D341Med (cell line): ENCODE measurements around the gene RNU4-1.
"Not testable (repeated sequence)": the region's sequence is repeated elsewhere in the genome, so short reads cannot be mapped to it uniquely, and the experiment has no call there.

Source experiments
- DNase-seq: peaks from one replicate; pipeline ENCODE4 v3.0.0; 2012; ENCODE audit warnings: low spot score

The RNU4-1 gene

DNA sequence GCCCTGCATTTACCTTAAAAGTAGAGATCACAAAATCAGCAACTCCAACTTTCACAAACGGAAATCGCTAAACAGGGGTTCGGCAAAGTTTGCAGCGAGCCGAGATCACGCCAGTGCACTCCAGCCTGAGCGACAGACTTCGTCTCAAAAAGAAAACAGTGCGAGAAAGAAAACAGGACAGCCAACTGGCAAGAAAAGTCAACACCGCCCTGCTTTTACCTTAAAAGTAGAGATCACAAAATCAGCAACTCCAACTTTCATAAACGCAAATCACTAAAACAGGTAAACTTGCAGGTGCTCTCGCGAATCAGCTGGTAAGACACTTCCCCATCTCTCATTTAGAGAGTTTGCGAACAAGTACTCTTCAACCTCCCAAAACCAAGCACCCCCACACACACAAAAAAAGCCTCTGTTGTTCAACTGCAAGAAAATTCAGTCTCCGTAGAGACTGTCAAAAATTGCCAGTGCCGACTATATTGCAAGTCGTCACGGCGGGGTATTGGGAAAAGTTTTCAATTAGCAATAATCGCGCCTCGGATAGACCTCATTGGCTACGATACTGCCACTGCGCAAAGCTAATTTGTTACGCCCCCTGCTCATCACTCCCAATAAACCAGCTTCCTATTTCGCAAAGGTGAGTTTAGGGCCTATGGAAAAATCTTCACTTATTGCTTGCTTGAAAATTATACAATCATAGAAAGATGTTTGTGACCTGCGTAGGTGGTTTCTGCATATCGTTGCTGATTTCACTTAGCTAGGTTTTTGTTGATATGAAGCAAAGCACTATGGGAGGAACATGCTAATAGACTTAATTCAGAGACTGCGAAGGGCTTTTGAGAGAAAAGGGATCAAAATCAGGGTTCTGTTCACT, at the start of gene RNU4-1:
RNU4-1 (minus strand) TSS at position 577 of the 871 bp plus-strand sequence.
- peak; percentile 61 for DNase-seq

DNA sequence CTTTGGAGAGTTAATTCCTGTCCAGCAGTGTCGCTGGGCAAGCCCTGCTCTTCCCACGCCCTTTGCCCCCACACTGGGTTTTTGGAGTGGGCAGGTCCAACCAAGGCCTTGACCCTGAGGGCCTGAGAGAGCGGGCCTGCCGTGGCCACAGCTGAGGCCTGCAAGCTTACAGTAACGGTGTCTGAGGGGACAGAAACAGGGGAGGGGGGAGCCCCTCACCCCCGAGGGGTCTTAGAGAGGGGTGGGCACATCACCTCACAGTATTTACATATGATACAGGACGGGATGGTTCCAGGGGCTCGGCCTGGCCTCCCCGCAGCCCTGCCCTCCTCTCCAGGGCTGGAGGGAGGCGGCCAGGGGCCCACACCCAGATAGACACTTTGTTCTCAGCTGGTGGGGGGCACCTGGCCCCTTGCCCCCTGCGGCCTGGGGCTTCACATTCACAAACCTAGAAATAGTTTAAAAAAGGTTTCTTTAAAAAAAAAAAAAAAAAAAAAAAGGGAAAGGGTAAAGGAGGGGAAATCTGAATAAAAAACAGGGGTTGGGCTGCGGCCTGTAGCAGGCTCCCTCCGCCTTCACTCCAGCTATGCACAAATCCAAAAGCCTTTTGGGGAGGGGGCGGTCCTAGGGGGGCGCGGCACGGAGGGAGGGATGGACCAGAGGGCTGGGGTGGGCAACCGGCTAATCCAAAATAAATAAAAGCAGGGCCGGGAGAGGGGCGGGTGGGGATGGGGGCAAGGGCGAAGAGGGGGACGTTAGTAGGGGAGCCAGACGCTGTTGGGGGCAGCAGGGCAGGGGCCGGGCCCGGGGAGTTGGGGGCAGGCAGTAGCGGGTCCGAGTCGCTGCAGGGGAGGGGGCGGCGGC, 49.4 kb upstream of the RNU4-1 start:
- no peak for DNase-seq

- no peak for DNase-seq
Observed at GRCh38 chr12:120339256-120339655, 46.2 kb upstream of the RNU4-1 start.

DNA sequence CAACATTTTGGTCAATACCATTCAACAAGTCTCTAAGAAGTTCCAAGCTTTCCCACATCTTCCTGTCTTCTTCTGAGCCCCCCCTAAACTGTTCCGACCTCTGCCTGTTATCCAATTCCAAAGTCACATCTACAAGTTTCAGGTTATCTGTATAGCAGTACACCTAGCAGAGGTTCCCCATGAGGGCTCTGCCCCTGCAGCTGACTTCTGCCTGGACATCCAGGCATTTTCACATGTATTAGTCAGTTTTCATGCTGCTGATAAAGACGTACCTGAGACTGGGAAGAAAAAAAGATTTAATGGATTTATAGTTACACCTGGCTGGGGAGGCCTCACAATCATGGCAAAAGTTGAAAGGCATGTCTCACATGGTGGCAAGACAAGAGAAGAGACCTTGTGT, 44.7 kb upstream of the RNU4-1 start:
- no peak for DNase-seq

DNA sequence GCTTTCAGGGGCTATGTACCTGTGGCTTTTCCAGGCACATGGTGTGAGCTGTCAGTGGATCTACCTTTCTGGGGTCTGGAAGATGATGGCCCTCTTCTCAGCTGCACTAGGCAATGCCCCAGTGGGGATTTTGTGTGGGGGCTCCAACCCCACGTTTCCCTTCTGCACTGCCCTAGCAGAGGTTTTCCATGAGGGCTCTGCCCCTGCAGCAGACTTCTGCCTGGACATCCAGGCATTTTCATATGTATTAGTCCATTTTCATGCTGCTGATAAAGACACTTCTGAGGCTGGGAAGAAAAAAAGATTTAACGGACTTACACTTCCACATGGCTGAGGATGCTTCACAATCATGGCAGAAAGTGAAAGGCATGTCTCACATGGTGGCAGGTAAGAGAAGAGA, 43.4 kb upstream of the RNU4-1 start:
- not testable (repeated sequence) for DNase-seq

DNA sequence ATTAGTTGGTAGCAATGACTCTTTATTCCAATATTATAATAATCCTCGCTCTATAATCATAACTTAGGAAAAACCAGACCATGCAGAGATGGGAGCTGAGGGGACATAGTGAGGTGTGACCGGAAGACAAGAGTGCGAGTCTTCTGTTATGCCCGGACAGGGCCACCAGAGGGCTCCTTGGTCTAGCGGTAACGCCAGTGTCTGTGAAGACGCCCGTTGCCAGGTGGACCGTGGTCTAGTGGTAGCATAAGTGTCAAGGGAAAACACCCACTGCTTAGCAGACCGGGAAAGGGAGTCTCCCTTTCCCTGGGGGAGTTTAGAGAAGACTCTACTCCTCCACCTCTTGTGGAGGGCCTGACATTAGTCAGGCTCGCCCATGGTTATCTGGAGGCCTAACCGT, 42.4 kb upstream of the RNU4-1 start:
- peak; percentile 29 for DNase-seq

DNA sequence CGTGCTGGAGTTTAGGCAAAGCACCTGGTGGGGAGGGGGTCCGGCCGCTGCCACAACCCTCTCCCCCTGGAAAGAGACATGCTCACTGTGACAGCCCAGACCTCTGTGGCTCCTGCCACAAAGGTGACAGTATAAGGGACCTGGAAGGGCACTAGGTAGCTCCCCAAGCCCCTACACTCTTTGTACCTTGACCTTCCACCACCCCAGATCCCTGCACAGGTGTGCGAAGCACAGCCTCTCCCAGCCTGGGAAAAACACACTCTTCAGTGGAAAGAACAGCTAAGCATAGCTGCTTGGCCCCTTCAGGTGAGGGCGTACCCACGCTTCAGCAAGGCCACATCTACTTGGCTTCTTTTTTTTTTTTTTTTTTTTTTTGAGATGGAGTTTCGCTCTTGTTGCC, 39.5 kb upstream of the RNU4-1 start:
- no peak for DNase-seq

GRCh38 chr12:120332041-120332440, 39.0 kb upstream of the RNU4-1 start:
- DNase-seq = no peak

DNA sequence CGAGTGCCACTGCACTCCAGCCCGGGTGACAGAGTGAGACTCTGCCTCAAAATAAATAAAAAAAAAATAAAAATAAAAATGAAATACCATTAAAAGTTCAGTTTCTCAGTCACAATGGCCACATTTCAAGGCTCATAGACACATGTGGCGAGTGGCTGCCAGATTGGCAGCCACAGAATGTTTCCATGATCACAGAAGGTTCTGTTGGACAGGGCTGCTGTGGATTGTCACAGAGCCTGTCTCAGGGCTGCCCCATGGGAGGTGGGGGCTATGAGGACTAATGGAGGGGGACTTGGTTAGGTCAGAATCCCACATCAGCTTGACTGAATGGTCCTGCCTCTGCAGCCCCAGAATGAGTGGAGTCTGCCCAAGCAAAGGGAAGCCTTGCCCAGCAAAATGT, 38.4 kb upstream of the RNU4-1 start:
- DNase-seq = no peak

GRCh38 chr12:120328228-120328627, 35.2 kb upstream of the RNU4-1 start:
- no peak for DNase-seq

GRCh38 chr12:120327593-120327992, 34.6 kb upstream of the RNU4-1 start, which contains the start of gene PLA2G1B:
Gene PLA2G1B (minus strand): TSS chr12:120327779. CDS start chr12:120327753, 26 bp downstream.
- DNase-seq = no peak

DNA sequence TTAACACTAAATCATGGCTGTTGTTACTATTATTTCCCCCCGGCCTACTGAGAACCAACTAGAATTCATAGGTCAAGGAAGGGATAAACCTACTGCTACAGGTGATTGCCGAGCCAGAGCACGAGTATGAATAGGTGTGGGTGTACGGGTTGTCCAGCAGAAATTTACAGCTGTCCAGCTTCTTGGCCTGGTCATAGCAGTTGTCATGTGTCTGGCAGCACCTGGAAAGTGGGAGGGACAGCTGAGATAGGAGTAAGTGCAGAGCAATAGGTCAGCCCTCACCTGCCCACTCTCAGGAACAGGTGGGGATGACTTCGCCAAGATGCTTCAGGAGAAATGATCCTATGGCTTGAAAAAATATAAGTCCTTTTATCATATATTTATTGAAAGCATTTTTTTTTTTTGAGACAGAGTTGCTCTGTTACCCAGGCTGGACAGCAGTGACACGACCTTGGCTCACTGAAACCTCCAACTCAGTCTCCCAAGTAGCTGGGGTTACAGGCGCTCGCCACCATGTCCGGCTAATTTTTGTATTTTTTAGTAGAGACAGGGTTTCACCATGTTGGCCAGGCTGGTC, 31.9 kb upstream of the RNU4-1 start:
- no peak for DNase-seq

DNA sequence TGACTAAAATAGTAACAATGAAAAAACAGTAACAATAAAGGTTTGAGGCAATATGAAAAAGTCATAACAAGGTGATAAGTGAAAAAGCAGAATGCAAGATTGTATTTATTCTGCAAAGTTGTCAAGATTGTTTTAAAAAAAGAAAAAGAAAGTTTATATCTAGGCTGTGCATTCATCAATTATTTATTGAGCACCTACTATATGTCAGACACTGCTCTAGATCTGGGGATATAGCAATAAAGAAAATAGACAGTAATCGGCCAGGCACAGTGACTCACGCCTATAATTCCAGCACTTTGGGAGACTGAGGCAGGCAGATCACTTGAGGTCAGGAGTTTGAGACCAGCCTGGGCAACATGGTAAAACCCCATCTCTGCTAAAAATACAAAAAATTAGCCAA, 30.7 kb upstream of the RNU4-1 start:
- no peak for DNase-seq

- DNase-seq = no peak
Observed at GRCh38 chr12:120321382-120322202, 28.6 kb upstream of the RNU4-1 start.

DNA sequence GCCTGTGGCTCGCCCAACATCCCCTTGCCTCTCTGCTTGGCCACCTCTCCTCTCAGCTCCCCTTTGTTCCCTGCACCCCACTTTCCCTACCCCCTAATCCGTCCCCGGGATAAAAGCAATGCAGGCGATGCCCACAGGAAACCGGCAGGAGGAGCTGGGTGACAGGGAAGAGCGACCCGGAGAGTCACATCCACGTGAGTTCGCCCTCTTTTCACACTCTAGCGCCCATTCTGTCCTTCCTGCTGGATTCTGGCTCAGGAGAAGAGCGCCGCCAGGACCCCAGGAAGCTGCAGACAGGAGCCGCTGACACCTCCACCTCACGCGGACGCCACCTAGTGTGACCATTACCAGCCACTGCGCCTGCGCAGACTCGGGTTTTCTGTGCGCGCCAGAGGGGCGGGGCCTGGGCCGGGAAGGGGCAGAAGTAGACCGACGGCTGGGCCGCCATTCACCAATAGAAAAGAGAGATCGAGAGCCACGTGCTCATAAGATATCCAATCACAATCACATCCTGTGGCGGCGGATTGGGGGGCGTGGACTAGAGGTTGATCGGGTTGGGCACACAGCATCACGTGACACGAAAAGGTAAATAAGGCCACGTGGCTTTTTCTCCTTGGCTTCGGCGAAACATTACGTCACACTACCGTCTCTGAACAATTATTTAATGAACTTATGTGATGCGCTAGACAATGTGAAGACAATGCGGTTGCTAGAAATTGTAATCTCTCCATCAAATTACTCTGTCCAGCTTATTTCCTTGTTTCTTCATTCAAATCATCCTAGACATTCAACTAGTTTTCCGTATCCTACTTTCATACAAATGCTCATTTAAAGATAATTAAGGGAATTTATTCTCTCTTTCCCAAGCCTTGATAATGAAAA, 24.4 kb upstream of the RNU4-1 start:
- DNase-seq = peak; percentile 98

DNA sequence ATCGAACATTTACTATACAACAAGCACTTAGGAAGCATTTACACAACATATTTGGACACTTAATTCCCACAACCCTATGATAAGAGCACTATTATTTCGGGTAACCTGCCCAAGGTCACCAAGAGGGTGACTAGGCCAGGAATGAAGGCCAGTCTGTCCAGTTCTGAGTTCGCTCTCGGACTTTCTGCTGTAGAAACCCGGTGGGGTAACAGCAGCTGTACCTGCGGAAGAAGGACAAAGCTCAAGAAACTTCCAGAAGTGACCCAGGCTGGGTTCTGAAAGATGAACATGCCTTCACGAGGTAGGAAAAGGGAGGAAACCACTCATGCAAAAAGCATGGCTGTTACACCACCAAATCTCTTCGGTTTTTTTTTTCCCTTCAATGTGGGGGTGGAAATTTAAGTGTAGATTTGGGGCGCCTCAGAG, 23.8 kb upstream of the RNU4-1 start:
- DNase-seq = no peak

- no peak for DNase-seq
Observed at GRCh38 chr12:120314220-120314619, 21.2 kb upstream of the RNU4-1 start.

- peak; percentile 90 for DNase-seq
Observed at GRCh38 chr12:120301962-120302815, 9.2 kb upstream of the RNU4-1 start, which contains the start of gene SIRT4. Gene SIRT4 (plus strand): TSS chr12:120302321. CDS start chr12:120303562, 1,241 bp downstream.

DNA sequence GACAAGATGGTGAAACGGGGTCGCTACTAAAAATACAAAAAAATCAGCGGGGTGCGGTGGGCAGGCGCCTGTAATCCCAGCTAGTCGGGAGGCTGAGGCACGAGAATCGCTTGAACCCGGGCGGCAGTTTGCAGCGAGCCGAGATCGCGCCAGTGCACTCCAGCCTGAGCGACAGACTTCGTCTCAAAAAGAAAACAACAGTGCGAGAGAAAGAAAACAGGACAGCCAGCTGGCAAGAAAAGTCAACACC, 701 bp downstream of the RNU4-1 start:
- DNase-seq = no peak
